ENCODE results near the gene TMED6. TPM values are rescaled to one million over a fixed set of nuclear protein-coding genes. Genes with fewer than 3 reads are reported as not detected.

The TMED6 gene
- total and polyA plus RNA-seq, 2 experiments from 2014 or later: 0.30 TPM; not detected in 1

- peaks cover 32% of the 10 kb centered on the region for H3K36me3 ChIP-seq (ENCODE audit: low read depth)
- H3K79me2 ChIP-seq (ENCODE audit: insufficient read depth): peaks cover 89% of the 10 kb centered on the region
- no peak overlapping the region for H2AFZ ChIP-seq
- H3F3A ChIP-seq (ENCODE audit: insufficient read depth): 0 out of 2 replicates have a peak, but pooled peaks cover 8% of the 10 kb centered on the region
- no peak for TF ChIP-seq EZH2phosphoT487 (IDR thresholded peaks at IDR 0.05; ENCODE audit: insufficient read depth, low read depth)
- TF ChIP-seq EZH2 (IDR thresholded peaks at IDR 0.05; ENCODE audit: insufficient read depth, poor library complexity, severe bottlenecking): no peak
- no peak overlapping the region for H3K9ac ChIP-seq
- H3K27me3 ChIP-seq (replicated peaks; ENCODE audit: insufficient read depth): no peaks in the 10 kb centered on the region
- H3K27ac ChIP-seq: no peak overlapping the region
- WGBS, 2 experiments (ENCODE audit: low coverage in 1 of 2, low lambda C conversion rate in 2 of 2, missing lambda C conversion rate in 2 of 2): 94 to 97% methylated on average over 28 to 30 of the region's 30 CpGs
- H3K4me3 ChIP-seq: no peak overlapping the region
- no peak for DNase-seq
- H4K20me1 ChIP-seq (ENCODE audit: insufficient read depth): no peaks in the 10 kb centered on the region
- in situ Hi-C loops (cut with MboI): no loop called here
- no peaks in the 10 kb centered on the region for H3K9me2 ChIP-seq (ENCODE audit: insufficient read depth)
- H3K9me3 ChIP-seq (ENCODE audit: low read depth): no peaks in the 10 kb centered on the region
- H3K4me1 ChIP-seq (ENCODE audit: insufficient read depth): no peaks in the 10 kb centered on the region
- no peak overlapping the region for H3K4me2 ChIP-seq (ENCODE audit: unreplicated experiment)
These were observed 33.2 kb downstream of the TMED6 start for GRCh38 chr16:69318177-69318910.

- H3K27ac ChIP-seq: no peak overlapping the region
- H3K79me2 ChIP-seq (ENCODE audit: insufficient read depth): peaks cover 90% of the 10 kb centered on the region
- H3K27me3 ChIP-seq (replicated peaks; ENCODE audit: insufficient read depth): no peaks in the 10 kb centered on the region
- H4K20me1 ChIP-seq (ENCODE audit: insufficient read depth): no peaks in the 10 kb centered on the region
- no peak overlapping the region for H3K4me2 ChIP-seq (ENCODE audit: unreplicated experiment)
- H2AFZ ChIP-seq: no peak overlapping the region
- in situ Hi-C loops (cut with MboI): no loop called here
- H3K4me3 ChIP-seq: no peak overlapping the region
- H3K9me2 ChIP-seq (ENCODE audit: insufficient read depth): no peaks in the 10 kb centered on the region
- TF ChIP-seq EZH2 (IDR thresholded peaks at IDR 0.05; ENCODE audit: insufficient read depth, poor library complexity, severe bottlenecking) (no peak), EZH2phosphoT487 (IDR thresholded peaks at IDR 0.05; ENCODE audit: insufficient read depth, low read depth) (no peak)
- no peaks in the 10 kb centered on the region for H3K9me3 ChIP-seq (ENCODE audit: low read depth)
- peaks cover 4% of the 10 kb centered on the region; the same call in 1 of the 2 replicates for H3K4me1 ChIP-seq (ENCODE audit: insufficient read depth)
- DNase-seq: no peak
- peaks cover 19% of the 10 kb centered on the region for H3K36me3 ChIP-seq (ENCODE audit: low read depth)
- no peak overlapping the region for H3K9ac ChIP-seq
- no peaks in the 10 kb centered on the region for H3F3A ChIP-seq (ENCODE audit: insufficient read depth)
- 92 to 95% methylated on average over 17 of the region's 17 CpGs for WGBS, 2 experiments (ENCODE audit: low coverage in 1 of 2, low lambda C conversion rate in 2 of 2, missing lambda C conversion rate in 2 of 2)
These were observed 35.0 kb downstream of the TMED6 start for GRCh38 chr16:69316595-69317034.

GRCh38 chr16:69315486-69316311 is 35.9 kb downstream of the TMED6 start:
- DNase-seq: no peak

GRCh38 chr16:69314534-69314933 is 37.1 kb downstream of the TMED6 start:
- Histone ChIP-seq H3K79me2 (ENCODE audit: insufficient read depth) (peaks cover 73% of the 10 kb centered on the region), H2AFZ (no peak overlapping the region), H3K27ac (no peak overlapping the region), H3K4me3 (no peak overlapping the region), H3K4me1 (ENCODE audit: insufficient read depth) (peaks cover 4% of the 10 kb centered on the region; the same call in 1 of the 2 replicates), H3K9ac (no peak overlapping the region), H3K36me3 (ENCODE audit: low read depth) (peaks cover 12% of the 10 kb centered on the region; the same call in 1 of the 2 replicates), H3F3A (ENCODE audit: insufficient read depth) (no peaks in the 10 kb centered on the region), H3K9me3 (ENCODE audit: low read depth) (no peaks in the 10 kb centered on the region), H4K20me1 (ENCODE audit: insufficient read depth) (no peaks in the 10 kb centered on the region), H3K9me2 (ENCODE audit: insufficient read depth) (no peaks in the 10 kb centered on the region), H3K27me3 (replicated peaks; ENCODE audit: insufficient read depth) (no peaks in the 10 kb centered on the region), H3K4me2 (ENCODE audit: unreplicated experiment) (no peak overlapping the region)
- DNase-seq: no peak
- TF ChIP-seq EZH2phosphoT487 (IDR thresholded peaks at IDR 0.05; ENCODE audit: insufficient read depth, low read depth): no peak
- TF ChIP-seq EZH2 (IDR thresholded peaks at IDR 0.05; ENCODE audit: insufficient read depth, poor library complexity, severe bottlenecking): no peak
- in situ Hi-C loops (cut with MboI): no loop called here
- 97 to 99% methylated on average over 11 of the region's 11 CpGs for WGBS, 2 experiments (ENCODE audit: low coverage in 1 of 2, low lambda C conversion rate in 2 of 2, missing lambda C conversion rate in 2 of 2)

More at GRCh38 chr16:69315486-69316311, 35.9 kb downstream of the TMED6 start:
- Histone ChIP-seq H3K4me3 (no peak overlapping the region), H2AFZ (no peak overlapping the region), H3K9me2 (ENCODE audit: insufficient read depth) (no peaks in the 10 kb centered on the region), H3K4me1 (ENCODE audit: insufficient read depth) (peaks cover 4% of the 10 kb centered on the region; the same call in 1 of the 2 replicates), H3K9me3 (ENCODE audit: low read depth) (no peaks in the 10 kb centered on the region), H4K20me1 (ENCODE audit: insufficient read depth) (no peaks in the 10 kb centered on the region), H3K27ac (no peak overlapping the region), H3K36me3 (ENCODE audit: low read depth) (peaks cover 12% of the 10 kb centered on the region; the same call in 1 of the 2 replicates), H3K27me3 (replicated peaks; ENCODE audit: insufficient read depth) (no peaks in the 10 kb centered on the region), H3K4me2 (ENCODE audit: unreplicated experiment) (no peak overlapping the region), H3F3A (ENCODE audit: insufficient read depth) (no peaks in the 10 kb centered on the region), H3K9ac (no peak overlapping the region), H3K79me2 (ENCODE audit: insufficient read depth) (peaks cover 83% of the 10 kb centered on the region)
- in situ Hi-C loops (cut with MboI): no loop called here
- WGBS, 2 experiments (ENCODE audit: low coverage in 1 of 2, low lambda C conversion rate in 2 of 2, missing lambda C conversion rate in 2 of 2): 91 to 93% methylated on average over 30 of the region's 30 CpGs
- TF ChIP-seq EZH2phosphoT487 (IDR thresholded peaks at IDR 0.05; ENCODE audit: insufficient read depth, low read depth) (no peak), EZH2 (IDR thresholded peaks at IDR 0.05; ENCODE audit: insufficient read depth, poor library complexity, severe bottlenecking) (no peak)
